Liver (tissue), 9 donors: ENCODE data around the gene NHS. TPM values are rescaled to one million over a fixed set of nuclear protein-coding genes. Genes with fewer than 3 reads are reported as not detected.

Experiments
- DNase-seq: peaks from one replicate; pipeline ENCODE4 v3.0.0-alpha.2; 2017; ENCODE audit warnings: low spot score
- H3K27ac ChIP-seq, 2 donors: one replicate each; pipeline ENCODE4 v1.7.0; 2013; ENCODE audit warnings: inconsistent platforms in 2 of 2, low read length in 2 of 2, control low read depth in 1 of 2, low read depth in 1 of 2, mild to moderate bottlenecking in 1 of 2
- H3K27me3 ChIP-seq, 4 donors: one replicate each; pipeline versions ENCODE4 v1.6.1 to v1.7.0; 2013; ENCODE audit warnings: low read length in 3 of 4, inconsistent platforms in 1 of 4, mild to moderate bottlenecking in 1 of 4, moderate library complexity in 1 of 4; ENCODE audit not compliant: control insufficient read depth in 4 of 4, insufficient read depth in 4 of 4
- H3K36me3 ChIP-seq, 4 donors: one replicate each; pipeline versions ENCODE4 v1.6.1 to v1.7.0; 2013; ENCODE audit warnings: low read length in 3 of 4, mild to moderate bottlenecking in 3 of 4, low read depth in 1 of 4, moderate library complexity in 1 of 4; ENCODE audit not compliant: control insufficient read depth in 4 of 4, insufficient read depth in 3 of 4
- H3K4me1 ChIP-seq, 4 donors: one replicate each; pipeline versions ENCODE4 v1.6.1 to v1.7.0; 2013; ENCODE audit warnings: low read length in 3 of 4, mild to moderate bottlenecking in 3 of 4, moderate library complexity in 1 of 4; ENCODE audit not compliant: control insufficient read depth in 4 of 4, insufficient read depth in 4 of 4
- H3K4me3 ChIP-seq, 3 donors: one replicate each; pipeline versions ENCODE4 v1.6.1 to v1.7.0; 2013; ENCODE audit warnings: low read length in 3 of 3, control low read depth in 1 of 3, low read depth in 1 of 3, mild to moderate bottlenecking in 1 of 3
- H3K9ac ChIP-seq, 2 donors: one replicate each; pipeline ENCODE4 v1.7.0; 2013; ENCODE audit warnings: low read length in 2 of 2, mild to moderate bottlenecking in 2 of 2, moderate library complexity in 2 of 2, control low read depth in 1 of 2, low read depth in 1 of 2
- H3K9me3 ChIP-seq, 4 donors: one replicate each; pipeline versions ENCODE4 v1.6.1 to v1.7.0; 2013; ENCODE audit warnings: low read length in 3 of 4; ENCODE audit not compliant: control insufficient read depth in 4 of 4
- EGR1 ChIP-seq, 2 donors: IDR thresholded peaks; 2 replicates each; pipeline ENCODE4 v1.6.1; 2016 to 2018; ENCODE audit warnings: antibody characterized with exemption in 2 of 2, low read depth in 2 of 2
- FOXA1 ChIP-seq: IDR thresholded peaks from 2 replicates; pipeline ENCODE4 v1.6.1; 2016; ENCODE audit warnings: antibody characterized with exemption
- FOXA2 ChIP-seq: IDR thresholded peaks from 2 replicates; pipeline ENCODE4 v1.6.1; 2016; ENCODE audit warnings: antibody characterized with exemption
- GABPA ChIP-seq, 2 donors: IDR thresholded peaks in 1 of 2; conservative IDR thresholded peaks in 1 of 2; 2 replicates each; pipeline ENCODE4 v1.6.1; 2016; ENCODE audit warnings: antibody characterized with exemption in 2 of 2, mild to moderate bottlenecking in 1 of 2, moderate library complexity in 1 of 2
- HNF4A ChIP-seq, 2 donors: conservative IDR thresholded peaks; 2 replicates each; pipeline ENCODE4 v1.6.1; 2016; ENCODE audit warnings: antibody characterized with exemption in 2 of 2, mild to moderate bottlenecking in 2 of 2
- HNF4G ChIP-seq: IDR thresholded peaks from 2 replicates; pipeline ENCODE4 v1.6.1; 2016; ENCODE audit warnings: antibody characterized with exemption
- JUND ChIP-seq, 2 donors: IDR thresholded peaks; 2 replicates each; pipeline ENCODE4 v1.6.1; 2016; ENCODE audit warnings: antibody characterized with exemption in 2 of 2
- NR2F2 ChIP-seq: IDR thresholded peaks from 2 replicates; pipeline ENCODE4 v1.6.1; 2016; ENCODE audit warnings: antibody characterized with exemption
- RAD21 ChIP-seq, 2 donors: IDR thresholded peaks; 2 replicates each; pipeline ENCODE4 v1.6.1; 2016; ENCODE audit warnings: antibody characterized with exemption in 2 of 2, mild to moderate bottlenecking in 2 of 2
- RXRA ChIP-seq, 2 donors: IDR thresholded peaks; 2 replicates each; pipeline ENCODE4 v1.6.1; 2017 to 2018; ENCODE audit warnings: antibody characterized with exemption in 2 of 2, mild to moderate bottlenecking in 1 of 2
- SP1 ChIP-seq: IDR thresholded peaks from 2 replicates; pipeline ENCODE4 v1.6.1; 2018; ENCODE audit warnings: antibody characterized with exemption, mild to moderate bottlenecking
- TAF1 ChIP-seq: conservative IDR thresholded peaks from 2 replicates; pipeline ENCODE4 v1.6.1; 2016; ENCODE audit warnings: antibody characterized with exemption, mild to moderate bottlenecking
- YY1 ChIP-seq: IDR thresholded peaks from 2 replicates; pipeline ENCODE4 v1.6.1; 2016; ENCODE audit warnings: antibody characterized with exemption, mild to moderate bottlenecking
- WGBS: extraction: QIAGEN DNeasy Blood & Tissue Kit; methylation state at CpG from one replicate; pipeline ENCODE4 v1.1.7; 2013; 5-methylcytosine and 5-hydroxymethylcytosine counted together
- polyA plus RNA-seq, 2 donors: library from polyadenylated mRNA; stranded (reverse) in 1 of 2; unstranded in 1 of 2; fragments of 200-250 nt in 1 of 2; fragments of >200 nt in 1 of 2; fragmentation: Nextera tagmentation in 1 of 2; extraction: Ambion mirVana in 1 of 2; gene quantifications; one replicate each; pipeline versions ENCODE4 v1.2.1 to v1.2.3, GENCODE V29; 2013 to 2015
- total RNA-seq, 2 donors: library from RNA; depleted of rRNA; stranded (reverse); fragments of >200 nt; gene quantifications; one replicate each; pipeline ENCODE4 v1.2.3, GENCODE V29; 2014
- TF ChIP-seq, protein P1 (sequence below): IDR thresholded peaks from 2 replicates; pipeline ENCODE4 v1.6.1; 2016; ENCODE audit warnings: antibody characterized with exemption, mild to moderate bottlenecking
- TF ChIP-seq, protein P2 (sequence below): fragments of 150-350 bp; IDR thresholded peaks from 2 replicates; pipeline ENCODE4 v1.5.1; 2017; ENCODE audit warnings: improper control_type of control experiment, low read depth, low read length; ENCODE audit not compliant: missing input control
- TF ChIP-seq, protein P3 (sequence below): IDR thresholded peaks from 2 replicates; pipeline ENCODE4 v1.6.1; 2016; ENCODE audit warnings: antibody characterized with exemption
- TF ChIP-seq, protein P4 (sequence below): IDR thresholded peaks from 2 replicates; pipeline ENCODE4 v1.6.1; 2016; ENCODE audit warnings: antibody characterized with exemption
- TF ChIP-seq, protein P5 (sequence below): IDR thresholded peaks from 2 replicates; pipeline ENCODE4 v1.6.1; 2016; ENCODE audit warnings: antibody characterized with exemption
- donor health status: healthy.
- donor health status: healthy.
- donor health status: healthy.
- donor health status: healthy.
- donor health status: healthy.

NHS gene
- total and polyA plus RNA-seq, 4 donors: 0.03 to 0.17 (median 0.10) TPM

DNA sequence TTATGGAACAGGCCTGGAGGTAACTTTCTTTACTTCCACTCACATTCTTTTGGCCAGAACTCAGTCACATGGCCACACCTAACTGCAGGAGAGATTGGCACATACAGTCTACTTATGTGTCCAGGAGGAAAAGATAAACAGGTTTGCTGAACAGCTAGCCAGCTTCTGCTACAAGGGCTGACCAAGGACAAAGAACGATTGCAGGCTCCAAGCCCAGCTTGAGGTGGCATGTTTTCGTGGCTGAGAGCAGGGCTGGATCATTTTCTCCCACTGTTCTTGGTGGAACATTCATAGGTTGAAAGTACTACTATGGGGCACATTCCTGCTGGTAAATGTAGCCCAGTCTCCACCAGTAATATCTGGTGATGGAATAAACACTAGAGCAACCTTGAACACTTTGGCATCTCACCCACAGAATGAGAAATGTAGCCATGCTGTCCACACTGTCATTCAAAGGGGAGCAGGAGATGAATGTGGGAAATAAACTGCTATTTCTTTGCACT lies 28.2 kb downstream of the NHS start (continued):
- no peak for TF ChIP-seq HNF4A (conservative IDR thresholded peaks at IDR 0.05)

DNA sequence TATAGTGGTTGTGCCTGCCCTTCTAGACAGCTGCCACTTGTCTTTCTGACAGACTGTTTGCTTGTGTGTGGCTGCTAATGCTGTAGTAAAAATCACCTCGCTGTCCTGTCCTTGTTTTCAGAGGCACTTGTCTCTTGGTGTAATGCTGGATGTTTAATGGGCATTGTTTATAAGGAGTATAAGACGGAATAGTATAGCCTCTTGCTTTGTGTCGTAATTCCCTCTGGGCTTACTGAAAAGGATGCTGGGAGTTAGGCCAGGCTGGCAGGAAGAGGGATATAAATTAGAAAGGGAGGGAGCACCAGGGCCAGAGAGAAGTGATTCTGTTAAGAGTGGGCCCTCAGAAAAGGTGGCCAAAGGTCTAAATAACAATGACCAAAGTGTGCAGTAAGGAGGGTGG lies 29.0 kb downstream of the NHS start:
- peaks cover 0 to 3% (median 0%) of the 10 kb centered on the region in 4 donors for H3K27me3 ChIP-seq

More for the DNA sequence above, 29.0 kb downstream of the NHS start:
- Histone ChIP-seq H3K9me3 (no peaks in the 10 kb centered on the region), H3K4me3 (no peak overlapping the region), H3K9ac (no peak overlapping the region), H3K36me3 (no peaks in the 10 kb centered on the region), H3K27ac (no peak overlapping the region), H3K4me1 (no peaks in the 10 kb centered on the region)
- WGBS: 88% methylated on average over 3 of the region's 3 CpGs
- no peak for TF ChIP-seq JUND (IDR thresholded peaks at IDR 0.05)
- TF ChIP-seq HNF4G: no peak
- TF ChIP-seq, protein P1, sequence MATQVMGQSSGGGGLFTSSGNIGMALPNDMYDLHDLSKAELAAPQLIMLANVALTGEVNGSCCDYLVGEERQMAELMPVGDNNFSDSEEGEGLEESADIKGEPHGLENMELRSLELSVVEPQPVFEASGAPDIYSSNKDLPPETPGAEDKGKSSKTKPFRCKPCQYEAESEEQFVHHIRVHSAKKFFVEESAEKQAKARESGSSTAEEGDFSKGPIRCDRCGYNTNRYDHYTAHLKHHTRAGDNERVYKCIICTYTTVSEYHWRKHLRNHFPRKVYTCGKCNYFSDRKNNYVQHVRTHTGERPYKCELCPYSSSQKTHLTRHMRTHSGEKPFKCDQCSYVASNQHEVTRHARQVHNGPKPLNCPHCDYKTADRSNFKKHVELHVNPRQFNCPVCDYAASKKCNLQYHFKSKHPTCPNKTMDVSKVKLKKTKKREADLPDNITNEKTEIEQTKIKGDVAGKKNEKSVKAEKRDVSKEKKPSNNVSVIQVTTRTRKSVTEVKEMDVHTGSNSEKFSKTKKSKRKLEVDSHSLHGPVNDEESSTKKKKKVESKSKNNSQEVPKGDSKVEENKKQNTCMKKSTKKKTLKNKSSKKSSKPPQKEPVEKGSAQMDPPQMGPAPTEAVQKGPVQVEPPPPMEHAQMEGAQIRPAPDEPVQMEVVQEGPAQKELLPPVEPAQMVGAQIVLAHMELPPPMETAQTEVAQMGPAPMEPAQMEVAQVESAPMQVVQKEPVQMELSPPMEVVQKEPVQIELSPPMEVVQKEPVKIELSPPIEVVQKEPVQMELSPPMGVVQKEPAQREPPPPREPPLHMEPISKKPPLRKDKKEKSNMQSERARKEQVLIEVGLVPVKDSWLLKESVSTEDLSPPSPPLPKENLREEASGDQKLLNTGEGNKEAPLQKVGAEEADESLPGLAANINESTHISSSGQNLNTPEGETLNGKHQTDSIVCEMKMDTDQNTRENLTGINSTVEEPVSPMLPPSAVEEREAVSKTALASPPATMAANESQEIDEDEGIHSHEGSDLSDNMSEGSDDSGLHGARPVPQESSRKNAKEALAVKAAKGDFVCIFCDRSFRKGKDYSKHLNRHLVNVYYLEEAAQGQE: no peak
- no peak for TF ChIP-seq RXRA (IDR thresholded peaks at IDR 0.05)
- no peak for TF ChIP-seq YY1
- TF ChIP-seq HNF4A (conservative IDR thresholded peaks at IDR 0.05): no peak
- no peak for TF ChIP-seq TAF1
- TF ChIP-seq, protein P2, sequence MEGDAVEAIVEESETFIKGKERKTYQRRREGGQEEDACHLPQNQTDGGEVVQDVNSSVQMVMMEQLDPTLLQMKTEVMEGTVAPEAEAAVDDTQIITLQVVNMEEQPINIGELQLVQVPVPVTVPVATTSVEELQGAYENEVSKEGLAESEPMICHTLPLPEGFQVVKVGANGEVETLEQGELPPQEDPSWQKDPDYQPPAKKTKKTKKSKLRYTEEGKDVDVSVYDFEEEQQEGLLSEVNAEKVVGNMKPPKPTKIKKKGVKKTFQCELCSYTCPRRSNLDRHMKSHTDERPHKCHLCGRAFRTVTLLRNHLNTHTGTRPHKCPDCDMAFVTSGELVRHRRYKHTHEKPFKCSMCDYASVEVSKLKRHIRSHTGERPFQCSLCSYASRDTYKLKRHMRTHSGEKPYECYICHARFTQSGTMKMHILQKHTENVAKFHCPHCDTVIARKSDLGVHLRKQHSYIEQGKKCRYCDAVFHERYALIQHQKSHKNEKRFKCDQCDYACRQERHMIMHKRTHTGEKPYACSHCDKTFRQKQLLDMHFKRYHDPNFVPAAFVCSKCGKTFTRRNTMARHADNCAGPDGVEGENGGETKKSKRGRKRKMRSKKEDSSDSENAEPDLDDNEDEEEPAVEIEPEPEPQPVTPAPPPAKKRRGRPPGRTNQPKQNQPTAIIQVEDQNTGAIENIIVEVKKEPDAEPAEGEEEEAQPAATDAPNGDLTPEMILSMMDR: no peak
- TF ChIP-seq RAD21 (IDR thresholded peaks at IDR 0.05): no peak
- TF ChIP-seq NR2F2: no peak
- TF ChIP-seq FOXA1: no peak
- no peak for TF ChIP-seq EGR1 (IDR thresholded peaks at IDR 0.05; ENCODE audit: low read depth in 2 of 2)
- TF ChIP-seq GABPA (IDR thresholded peaks at IDR 0.05 in 1 of 2, conservative IDR thresholded peaks at IDR 0.05 in 1 of 2): no peak
- TF ChIP-seq SP1: no peak
- TF ChIP-seq FOXA2: no peak
- TF ChIP-seq, protein P3, sequence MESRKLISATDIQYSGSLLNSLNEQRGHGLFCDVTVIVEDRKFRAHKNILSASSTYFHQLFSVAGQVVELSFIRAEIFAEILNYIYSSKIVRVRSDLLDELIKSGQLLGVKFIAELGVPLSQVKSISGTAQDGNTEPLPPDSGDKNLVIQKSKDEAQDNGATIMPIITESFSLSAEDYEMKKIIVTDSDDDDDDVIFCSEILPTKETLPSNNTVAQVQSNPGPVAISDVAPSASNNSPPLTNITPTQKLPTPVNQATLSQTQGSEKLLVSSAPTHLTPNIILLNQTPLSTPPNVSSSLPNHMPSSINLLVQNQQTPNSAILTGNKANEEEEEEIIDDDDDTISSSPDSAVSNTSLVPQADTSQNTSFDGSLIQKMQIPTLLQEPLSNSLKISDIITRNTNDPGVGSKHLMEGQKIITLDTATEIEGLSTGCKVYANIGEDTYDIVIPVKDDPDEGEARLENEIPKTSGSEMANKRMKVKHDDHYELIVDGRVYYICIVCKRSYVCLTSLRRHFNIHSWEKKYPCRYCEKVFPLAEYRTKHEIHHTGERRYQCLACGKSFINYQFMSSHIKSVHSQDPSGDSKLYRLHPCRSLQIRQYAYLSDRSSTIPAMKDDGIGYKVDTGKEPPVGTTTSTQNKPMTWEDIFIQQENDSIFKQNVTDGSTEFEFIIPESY: no peak
- TF ChIP-seq, protein P4, sequence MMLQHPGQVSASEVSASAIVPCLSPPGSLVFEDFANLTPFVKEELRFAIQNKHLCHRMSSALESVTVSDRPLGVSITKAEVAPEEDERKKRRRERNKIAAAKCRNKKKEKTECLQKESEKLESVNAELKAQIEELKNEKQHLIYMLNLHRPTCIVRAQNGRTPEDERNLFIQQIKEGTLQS: no peak
- TF ChIP-seq, protein P5, sequence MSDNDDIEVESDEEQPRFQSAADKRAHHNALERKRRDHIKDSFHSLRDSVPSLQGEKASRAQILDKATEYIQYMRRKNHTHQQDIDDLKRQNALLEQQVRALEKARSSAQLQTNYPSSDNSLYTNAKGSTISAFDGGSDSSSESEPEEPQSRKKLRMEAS: no peak
- DNase-seq: no peak
